Liver (tissue), 9 donors: ENCODE data around the gene LIMCH1. TPM values are rescaled to one million over a fixed set of nuclear protein-coding genes. Genes with fewer than 3 reads are reported as not detected.

Source experiments
- DNase-seq: peaks from one replicate; pipeline ENCODE4 v3.0.0-alpha.2; 2017; ENCODE audit warnings: low spot score
- H3K27ac ChIP-seq, 2 donors: one replicate each; pipeline ENCODE4 v1.7.0; 2013; ENCODE audit warnings: inconsistent platforms in 2 of 2, low read length in 2 of 2, control low read depth in 1 of 2, low read depth in 1 of 2, mild to moderate bottlenecking in 1 of 2
- H3K27me3 ChIP-seq, 4 donors: one replicate each; pipeline versions ENCODE4 v1.6.1 to v1.7.0; 2013; ENCODE audit warnings: low read length in 3 of 4, inconsistent platforms in 1 of 4, mild to moderate bottlenecking in 1 of 4, moderate library complexity in 1 of 4; ENCODE audit not compliant: control insufficient read depth in 4 of 4, insufficient read depth in 4 of 4
- H3K36me3 ChIP-seq, 4 donors: one replicate each; pipeline versions ENCODE4 v1.6.1 to v1.7.0; 2013; ENCODE audit warnings: low read length in 3 of 4, mild to moderate bottlenecking in 3 of 4, low read depth in 1 of 4, moderate library complexity in 1 of 4; ENCODE audit not compliant: control insufficient read depth in 4 of 4, insufficient read depth in 3 of 4
- H3K4me1 ChIP-seq, 4 donors: one replicate each; pipeline versions ENCODE4 v1.6.1 to v1.7.0; 2013; ENCODE audit warnings: low read length in 3 of 4, mild to moderate bottlenecking in 3 of 4, moderate library complexity in 1 of 4; ENCODE audit not compliant: control insufficient read depth in 4 of 4, insufficient read depth in 4 of 4
- H3K4me3 ChIP-seq, 3 donors: one replicate each; pipeline versions ENCODE4 v1.6.1 to v1.7.0; 2013; ENCODE audit warnings: low read length in 3 of 3, control low read depth in 1 of 3, low read depth in 1 of 3, mild to moderate bottlenecking in 1 of 3
- H3K9ac ChIP-seq, 2 donors: one replicate each; pipeline ENCODE4 v1.7.0; 2013; ENCODE audit warnings: low read length in 2 of 2, mild to moderate bottlenecking in 2 of 2, moderate library complexity in 2 of 2, control low read depth in 1 of 2, low read depth in 1 of 2
- H3K9me3 ChIP-seq, 4 donors: one replicate each; pipeline versions ENCODE4 v1.6.1 to v1.7.0; 2013; ENCODE audit warnings: low read length in 3 of 4; ENCODE audit not compliant: control insufficient read depth in 4 of 4
- ATF3 ChIP-seq: IDR thresholded peaks from 2 replicates; pipeline ENCODE4 v1.6.1; 2016; ENCODE audit warnings: antibody characterized with exemption
- CTCF ChIP-seq: fragments of 150-350 bp; IDR thresholded peaks from 2 replicates; pipeline ENCODE4 v1.5.1; 2017; ENCODE audit warnings: improper control_type of control experiment, low read depth, low read length; ENCODE audit not compliant: missing input control
- EGR1 ChIP-seq, 2 donors: IDR thresholded peaks; 2 replicates each; pipeline ENCODE4 v1.6.1; 2016 to 2018; ENCODE audit warnings: antibody characterized with exemption in 2 of 2, low read depth in 2 of 2
- FOXA1 ChIP-seq: IDR thresholded peaks from 2 replicates; pipeline ENCODE4 v1.6.1; 2016; ENCODE audit warnings: antibody characterized with exemption
- FOXA2 ChIP-seq: IDR thresholded peaks from 2 replicates; pipeline ENCODE4 v1.6.1; 2016; ENCODE audit warnings: antibody characterized with exemption
- GABPA ChIP-seq, 2 donors: IDR thresholded peaks in 1 of 2; conservative IDR thresholded peaks in 1 of 2; 2 replicates each; pipeline ENCODE4 v1.6.1; 2016; ENCODE audit warnings: antibody characterized with exemption in 2 of 2, mild to moderate bottlenecking in 1 of 2, moderate library complexity in 1 of 2
- HNF4A ChIP-seq, 2 donors: conservative IDR thresholded peaks; 2 replicates each; pipeline ENCODE4 v1.6.1; 2016; ENCODE audit warnings: antibody characterized with exemption in 2 of 2, mild to moderate bottlenecking in 2 of 2
- HNF4G ChIP-seq: IDR thresholded peaks from 2 replicates; pipeline ENCODE4 v1.6.1; 2016; ENCODE audit warnings: antibody characterized with exemption
- JUND ChIP-seq, 2 donors: IDR thresholded peaks; 2 replicates each; pipeline ENCODE4 v1.6.1; 2016; ENCODE audit warnings: antibody characterized with exemption in 2 of 2
- MAX ChIP-seq: IDR thresholded peaks from 2 replicates; pipeline ENCODE4 v1.6.1; 2016; ENCODE audit warnings: antibody characterized with exemption
- NR2F2 ChIP-seq: IDR thresholded peaks from 2 replicates; pipeline ENCODE4 v1.6.1; 2016; ENCODE audit warnings: antibody characterized with exemption
- RAD21 ChIP-seq, 2 donors: IDR thresholded peaks; 2 replicates each; pipeline ENCODE4 v1.6.1; 2016; ENCODE audit warnings: antibody characterized with exemption in 2 of 2, mild to moderate bottlenecking in 2 of 2
- REST ChIP-seq: IDR thresholded peaks from 2 replicates; pipeline ENCODE4 v1.6.1; 2016; ENCODE audit warnings: antibody characterized with exemption, mild to moderate bottlenecking
- RXRA ChIP-seq, 2 donors: IDR thresholded peaks; 2 replicates each; pipeline ENCODE4 v1.6.1; 2017 to 2018; ENCODE audit warnings: antibody characterized with exemption in 2 of 2, mild to moderate bottlenecking in 1 of 2
- SP1 ChIP-seq: IDR thresholded peaks from 2 replicates; pipeline ENCODE4 v1.6.1; 2018; ENCODE audit warnings: antibody characterized with exemption, mild to moderate bottlenecking
- TAF1 ChIP-seq: conservative IDR thresholded peaks from 2 replicates; pipeline ENCODE4 v1.6.1; 2016; ENCODE audit warnings: antibody characterized with exemption, mild to moderate bottlenecking
- YY1 ChIP-seq: IDR thresholded peaks from 2 replicates; pipeline ENCODE4 v1.6.1; 2016; ENCODE audit warnings: antibody characterized with exemption, mild to moderate bottlenecking
- ZBTB33 ChIP-seq: IDR thresholded peaks from 2 replicates; pipeline ENCODE4 v1.6.1; 2016; ENCODE audit warnings: antibody characterized with exemption
- WGBS: extraction: QIAGEN DNeasy Blood & Tissue Kit; methylation state at CpG from one replicate; pipeline ENCODE4 v1.1.7; 2013; 5-methylcytosine and 5-hydroxymethylcytosine counted together
- polyA plus RNA-seq, 2 donors: library from polyadenylated mRNA; stranded (reverse) in 1 of 2; unstranded in 1 of 2; fragments of 200-250 nt in 1 of 2; fragments of >200 nt in 1 of 2; fragmentation: Nextera tagmentation in 1 of 2; extraction: Ambion mirVana in 1 of 2; gene quantifications; one replicate each; pipeline versions ENCODE4 v1.2.1 to v1.2.3, GENCODE V29; 2013 to 2015
- total RNA-seq, 2 donors: library from RNA; depleted of rRNA; stranded (reverse); fragments of >200 nt; gene quantifications; one replicate each; pipeline ENCODE4 v1.2.3, GENCODE V29; 2014
- donor health status: healthy.
- donor health status: healthy.
- donor health status: healthy.
- donor health status: healthy.
- donor health status: healthy.

Gene LIMCH1
- total and polyA plus RNA-seq, 4 donors: 2.0 to 30.6 (median 8.1) TPM

- Histone ChIP-seq H3K4me3 (no peak overlapping the region), H3K9ac (no peak overlapping the region), H3K4me1 (no peaks in the 10 kb centered on the region), H3K36me3 (peaks cover 0 to 5% (median 2%) of the 10 kb centered on the region in 4 donors), H3K27me3 (no peaks in the 10 kb centered on the region), H3K9me3 (no peaks in the 10 kb centered on the region), H3K27ac (no peak overlapping the region)
- TF ChIP-seq YY1 (no peak), TAF1 (no peak), HNF4G (no peak), REST (no peak), CTCF (no peak), ZBTB33 (no peak), GABPA (IDR thresholded peaks at IDR 0.05 in 1 of 2, conservative IDR thresholded peaks at IDR 0.05 in 1 of 2) (no peak), FOXA2 (no peak), SP1 (no peak), NR2F2 (no peak), EGR1 (IDR thresholded peaks at IDR 0.05; ENCODE audit: low read depth in 2 of 2) (no peak), JUND (IDR thresholded peaks at IDR 0.05) (no peak), RAD21 (IDR thresholded peaks at IDR 0.05) (no peak), MAX (no peak), ATF3 (no peak), HNF4A (conservative IDR thresholded peaks at IDR 0.05) (no peak), RXRA (IDR thresholded peaks at IDR 0.05) (no peak), FOXA1 (no peak)
- no peak for DNase-seq
- WGBS: 96% methylated on average over 2 of the region's 2 CpGs
Observed at GRCh38 chr4:41681054-41681453, 143.1 kb downstream of the LIMCH1 start.

- Histone ChIP-seq H3K9me3 (no peaks in the 10 kb centered on the region), H3K27me3 (no peaks in the 10 kb centered on the region), H3K36me3 (peaks cover 0 to 5% (median 2%) of the 10 kb centered on the region in 4 donors), H3K4me3 (no peak overlapping the region), H3K9ac (no peak overlapping the region), H3K4me1 (no peaks in the 10 kb centered on the region), H3K27ac (no peak overlapping the region)
- no peak for TF ChIP-seq REST
- TF ChIP-seq ATF3: no peak
- no peak for TF ChIP-seq MAX
- DNase-seq: no peak
Observed at GRCh38 chr4:41683326-41683725, 145.4 kb downstream of the LIMCH1 start.
